ENCODE measurements around the gene PCBP3.

Gene PCBP3

DNA sequence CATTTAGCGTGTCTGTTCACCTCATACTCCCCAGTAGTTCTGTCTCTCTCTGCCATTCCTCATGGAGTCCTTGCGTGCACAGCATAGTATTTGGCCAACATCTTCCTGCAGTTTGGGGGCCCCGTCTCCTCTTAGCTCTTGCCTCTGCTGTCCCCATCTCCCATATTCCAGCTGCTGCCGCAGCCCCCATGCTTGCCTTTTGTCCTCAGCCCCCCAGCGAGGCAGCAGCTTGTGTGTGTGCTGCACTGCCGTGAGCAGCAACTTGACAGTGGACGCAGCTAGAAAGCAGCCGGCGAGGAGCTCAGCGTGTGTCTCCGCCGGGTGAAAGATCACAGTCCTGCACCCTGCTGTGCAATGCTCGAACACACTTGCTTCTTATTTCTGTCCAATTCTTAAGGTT is 173.8 kb downstream of the PCBP3 start:
- TF ChIP-seq, protein P1, sequence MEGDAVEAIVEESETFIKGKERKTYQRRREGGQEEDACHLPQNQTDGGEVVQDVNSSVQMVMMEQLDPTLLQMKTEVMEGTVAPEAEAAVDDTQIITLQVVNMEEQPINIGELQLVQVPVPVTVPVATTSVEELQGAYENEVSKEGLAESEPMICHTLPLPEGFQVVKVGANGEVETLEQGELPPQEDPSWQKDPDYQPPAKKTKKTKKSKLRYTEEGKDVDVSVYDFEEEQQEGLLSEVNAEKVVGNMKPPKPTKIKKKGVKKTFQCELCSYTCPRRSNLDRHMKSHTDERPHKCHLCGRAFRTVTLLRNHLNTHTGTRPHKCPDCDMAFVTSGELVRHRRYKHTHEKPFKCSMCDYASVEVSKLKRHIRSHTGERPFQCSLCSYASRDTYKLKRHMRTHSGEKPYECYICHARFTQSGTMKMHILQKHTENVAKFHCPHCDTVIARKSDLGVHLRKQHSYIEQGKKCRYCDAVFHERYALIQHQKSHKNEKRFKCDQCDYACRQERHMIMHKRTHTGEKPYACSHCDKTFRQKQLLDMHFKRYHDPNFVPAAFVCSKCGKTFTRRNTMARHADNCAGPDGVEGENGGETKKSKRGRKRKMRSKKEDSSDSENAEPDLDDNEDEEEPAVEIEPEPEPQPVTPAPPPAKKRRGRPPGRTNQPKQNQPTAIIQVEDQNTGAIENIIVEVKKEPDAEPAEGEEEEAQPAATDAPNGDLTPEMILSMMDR (IDR thresholded peaks at IDR 0.05): no peak
- H3K4me3 ChIP-seq: no peak overlapping the region
- no peak overlapping the region for H3K27ac ChIP-seq
- DNase-seq (ENCODE audit: low spot score): no peak

DNA sequence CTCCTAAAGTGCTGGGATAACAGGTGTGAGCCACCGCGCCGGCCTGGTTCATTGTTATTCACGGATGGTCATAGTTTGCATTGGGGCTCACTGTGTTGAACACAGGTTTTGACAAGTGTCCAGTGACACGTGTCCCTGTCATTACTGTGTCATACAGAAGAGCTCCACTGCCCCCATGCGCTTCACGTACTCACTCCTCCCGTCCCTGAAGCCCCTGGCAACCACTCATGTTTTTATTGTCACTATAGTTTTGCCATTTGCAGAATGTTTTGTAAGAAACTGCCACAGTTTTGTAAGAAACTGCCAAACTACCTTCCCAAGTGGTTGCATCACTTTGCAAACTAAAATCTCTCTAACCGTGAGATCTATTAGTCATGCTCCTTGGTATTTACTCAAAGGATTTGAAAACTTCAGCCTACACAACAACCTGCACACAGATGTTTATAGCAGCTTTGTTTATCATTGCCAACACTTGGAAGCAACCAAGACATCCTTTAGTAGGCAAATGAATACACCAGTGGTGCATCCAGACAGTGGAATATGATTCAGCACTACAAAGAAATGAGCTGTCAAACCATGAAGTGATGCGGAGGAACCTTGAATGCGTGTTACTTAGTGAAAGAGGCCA is 174.9 kb downstream of the PCBP3 start:
- Histone ChIP-seq H3K4me3 (no peak overlapping the region), H3K27ac (no peak overlapping the region)
- no peak for DNase-seq (ENCODE audit: low spot score)
- TF ChIP-seq, protein P1 (IDR thresholded peaks at IDR 0.05): no peak

DNA sequence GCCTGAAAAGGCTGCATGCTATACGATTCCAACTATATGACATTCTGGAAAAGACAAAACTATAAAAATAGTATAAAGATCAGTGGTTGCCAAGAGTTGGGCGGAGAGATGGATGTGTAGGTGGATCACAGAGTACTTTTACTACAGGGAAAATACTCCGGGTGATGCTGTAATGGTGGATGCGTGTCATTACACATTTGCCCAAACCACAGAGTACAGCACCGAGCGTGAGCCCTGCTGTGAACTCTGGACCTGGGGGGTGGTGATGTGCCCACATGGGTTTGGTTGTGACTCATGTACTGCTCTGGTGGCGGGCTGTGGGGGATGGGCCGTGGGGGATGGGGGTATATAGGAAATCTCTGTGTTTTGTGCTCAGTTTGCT is 175.4 kb downstream of the PCBP3 start:
- Histone ChIP-seq H3K27ac (no peak overlapping the region), H3K4me3 (no peak overlapping the region)
- TF ChIP-seq, protein P1 (IDR thresholded peaks at IDR 0.05): no peak
- no peak for DNase-seq (ENCODE audit: low spot score)

DNA sequence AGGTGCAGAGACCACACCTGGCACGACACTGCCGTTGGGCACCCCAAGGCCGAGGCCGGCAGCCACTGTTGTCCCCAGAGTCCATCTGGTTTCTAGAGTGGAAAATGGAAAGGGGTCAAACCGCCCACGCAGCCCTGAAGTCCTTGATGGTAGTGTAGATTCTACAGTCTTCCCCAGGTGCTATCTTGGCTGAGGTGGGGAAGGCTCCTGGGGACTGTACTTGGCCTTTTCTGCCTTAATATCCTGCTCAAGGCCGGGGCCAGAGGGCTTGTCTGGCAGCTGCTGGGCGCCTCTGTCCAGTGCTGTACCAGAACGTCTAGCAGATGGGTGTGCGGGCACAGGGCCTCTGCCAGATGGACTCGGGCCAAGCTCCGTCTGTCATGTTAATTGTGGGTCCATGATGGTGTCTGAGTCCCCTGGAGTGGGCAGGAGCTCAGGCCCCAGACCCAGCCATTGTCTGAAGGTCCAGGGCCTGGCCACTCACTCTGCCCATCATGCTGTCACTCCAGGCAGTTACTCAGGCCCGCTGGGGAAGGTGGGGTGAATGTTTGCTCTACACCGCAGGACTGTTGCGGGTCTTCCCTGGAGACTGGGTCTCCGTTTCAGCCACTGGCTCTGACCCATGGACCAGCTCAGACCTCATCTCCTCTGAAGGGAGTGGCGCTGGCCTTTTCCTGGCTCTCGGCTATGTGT is 176.1 kb downstream of the PCBP3 start:
- Histone ChIP-seq H3K27ac (no peak overlapping the region), H3K4me3 (no peak overlapping the region)
- TF ChIP-seq, protein P1 (IDR thresholded peaks at IDR 0.05): no peak
- DNase-seq (ENCODE audit: low spot score): no peak

DNA sequence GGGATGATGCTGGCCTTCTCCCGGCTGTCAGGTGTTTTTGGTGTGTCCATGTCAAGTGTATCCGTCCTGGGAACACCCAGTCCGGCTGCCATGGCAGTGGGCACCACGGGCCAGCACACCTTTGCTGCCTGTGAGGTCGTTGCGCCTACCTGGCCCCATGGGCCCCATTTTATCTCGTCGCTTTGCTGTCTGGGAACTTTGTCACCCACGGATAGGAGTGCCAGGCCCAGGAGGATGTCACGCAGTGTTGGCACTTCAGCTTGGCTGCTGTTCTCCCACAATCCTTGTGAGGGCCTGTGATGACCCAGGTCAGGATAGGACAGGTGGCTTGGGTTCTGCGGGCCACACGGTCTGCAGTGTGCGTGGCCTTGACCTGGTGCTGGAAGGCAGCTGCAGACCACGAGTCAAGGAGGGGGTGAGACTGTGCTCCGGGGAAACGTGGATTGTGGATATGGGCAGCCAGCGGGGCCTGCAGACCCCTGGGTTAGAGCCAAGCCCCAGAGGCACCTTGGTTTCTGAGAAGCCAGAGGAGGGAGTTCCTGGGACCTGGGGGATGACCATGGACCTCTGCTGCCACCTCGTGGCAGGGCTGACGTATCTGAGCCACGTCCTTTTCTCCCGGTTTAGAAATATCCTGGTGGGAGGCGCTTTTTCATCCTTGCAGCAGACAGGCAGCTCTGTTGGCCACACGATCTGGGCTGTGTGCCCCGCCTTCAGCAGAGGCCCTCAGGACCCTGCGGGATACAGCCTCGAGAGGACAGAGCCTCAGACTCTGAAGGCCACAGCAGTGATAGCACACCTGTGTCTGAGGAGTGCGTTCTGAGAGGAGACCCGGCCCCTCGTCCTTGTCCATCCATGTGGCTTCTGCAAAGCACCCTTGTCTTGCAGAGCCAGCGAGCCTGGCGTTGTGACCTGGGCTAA is 176.9 kb downstream of the PCBP3 start:
- DNase-seq (ENCODE audit: low spot score): peak; percentile 71
- no peak overlapping the region for H3K27ac ChIP-seq
- TF ChIP-seq, protein P1 (IDR thresholded peaks at IDR 0.05): peak; percentile 69
- no peak overlapping the region for H3K4me3 ChIP-seq

DNA sequence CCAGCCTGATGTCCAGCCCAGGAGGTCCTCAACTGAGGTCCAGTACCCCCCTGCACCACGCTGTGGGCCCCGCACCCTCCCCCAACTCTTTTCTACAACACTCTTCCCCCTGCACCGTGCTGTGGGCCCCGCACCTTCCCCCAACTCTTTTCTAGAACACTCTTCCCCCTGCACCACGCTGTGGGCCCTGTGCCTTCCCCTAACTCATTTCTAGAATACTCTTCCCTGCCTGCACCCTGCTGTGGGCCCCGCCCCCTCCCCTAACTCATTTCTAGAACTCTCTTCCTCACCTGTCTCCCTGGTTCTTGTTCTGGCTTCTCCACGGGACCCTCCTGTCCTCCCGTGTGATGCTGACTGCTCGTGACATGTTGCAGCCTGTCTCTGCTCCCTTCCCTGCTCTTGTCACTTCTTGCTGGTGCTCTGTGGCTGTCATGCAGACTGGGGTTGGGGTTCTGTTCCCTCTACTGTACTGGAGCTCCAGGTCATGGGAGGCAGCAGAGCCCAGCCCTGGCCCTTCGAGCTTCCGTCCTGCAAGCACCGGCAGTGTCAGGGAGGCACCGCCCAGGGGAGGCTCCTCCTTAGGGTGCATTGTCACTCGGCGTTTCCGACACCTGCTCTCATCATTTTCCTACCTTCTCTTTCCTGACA is 177.9 kb downstream of the PCBP3 start:
- TF ChIP-seq, protein P1 (IDR thresholded peaks at IDR 0.05): no peak
- no peak overlapping the region for H3K4me3 ChIP-seq
- H3K27ac ChIP-seq: no peak overlapping the region
- DNase-seq (ENCODE audit: low spot score): peak; percentile 68
